ENCODE data around the gene DLGAP1.

DLGAP1 gene

DNA sequence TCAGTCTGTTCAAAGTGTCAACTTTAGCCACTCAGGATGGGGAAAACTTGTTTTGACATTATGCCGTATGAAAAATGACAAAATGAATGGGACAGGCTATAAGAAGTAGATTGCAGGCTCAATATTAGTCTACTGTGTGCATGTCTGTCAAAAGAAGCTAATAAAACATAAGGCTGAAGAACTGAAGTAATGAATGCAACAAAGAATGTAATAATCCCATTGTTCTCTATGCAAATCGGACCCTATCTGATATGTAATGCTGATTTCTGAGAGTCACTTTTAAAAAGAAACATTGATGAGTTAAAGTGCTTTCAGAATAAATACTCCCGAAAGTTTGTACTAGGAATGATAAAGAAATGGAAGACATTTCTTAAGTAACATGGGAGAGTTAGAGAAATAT, 172.2 kb downstream of the DLGAP1 start:
- no peaks in the 10 kb centered on the region for H3K4me1 ChIP-seq (ENCODE audit: control insufficient read depth, insufficient read depth, low read length)

DNA sequence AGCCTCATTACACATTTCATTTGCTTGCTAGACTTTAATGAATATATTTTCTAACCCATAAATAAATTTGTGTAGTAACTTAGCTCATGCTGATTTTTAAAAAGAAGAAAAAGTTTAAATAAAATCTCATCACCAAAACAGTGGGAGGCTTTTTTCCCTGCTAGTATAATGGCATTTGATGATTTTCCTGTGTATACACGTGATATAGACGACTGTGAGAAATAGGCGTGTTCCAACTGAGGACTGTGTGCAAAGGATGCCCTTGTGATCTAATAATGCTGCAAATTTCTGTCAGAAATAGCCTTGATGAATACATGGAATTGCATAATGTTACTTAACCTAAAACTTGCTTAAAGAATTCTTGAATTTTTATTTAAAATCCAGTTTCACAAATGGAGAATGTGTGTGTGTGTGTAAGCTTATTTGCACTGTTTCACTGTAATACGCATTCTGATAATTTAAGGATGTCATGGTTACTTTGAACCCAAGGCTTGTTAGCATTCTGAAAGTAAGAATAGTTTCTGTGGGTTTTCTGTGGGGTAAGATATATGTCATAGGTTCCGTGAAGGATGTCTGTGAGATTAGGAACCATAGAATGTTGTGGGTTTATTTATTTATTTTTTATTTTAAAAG, 178.0 kb downstream of the DLGAP1 start:
- Histone ChIP-seq H3K4me3 (ENCODE audit: low read length) (no peak overlapping the region), H3K9ac (ENCODE audit: low read length) (no peak overlapping the region), H3K27me3 (ENCODE audit: control insufficient read depth, insufficient read depth, low read length) (no peaks in the 10 kb centered on the region), H3K9me3 (ENCODE audit: control insufficient read depth, low read length) (no peaks in the 10 kb centered on the region), H3K36me3 (ENCODE audit: control insufficient read depth, insufficient read depth, low read length) (no peaks in the 10 kb centered on the region), H3K4me1 (ENCODE audit: control insufficient read depth, insufficient read depth, low read length) (no peaks in the 10 kb centered on the region)

More for the DNA sequence above, 172.2 kb downstream of the DLGAP1 start:
- H3K9me3 ChIP-seq (ENCODE audit: control insufficient read depth, low read length), result no peaks in the 10 kb centered on the region
- H3K27me3 ChIP-seq (ENCODE audit: control insufficient read depth, insufficient read depth, low read length), result no peaks in the 10 kb centered on the region
- H3K4me3 ChIP-seq (ENCODE audit: low read length), result no peak overlapping the region
- no peak overlapping the region for H3K9ac ChIP-seq (ENCODE audit: low read length)
- no peaks in the 10 kb centered on the region for H3K36me3 ChIP-seq (ENCODE audit: control insufficient read depth, insufficient read depth, low read length)

DNA sequence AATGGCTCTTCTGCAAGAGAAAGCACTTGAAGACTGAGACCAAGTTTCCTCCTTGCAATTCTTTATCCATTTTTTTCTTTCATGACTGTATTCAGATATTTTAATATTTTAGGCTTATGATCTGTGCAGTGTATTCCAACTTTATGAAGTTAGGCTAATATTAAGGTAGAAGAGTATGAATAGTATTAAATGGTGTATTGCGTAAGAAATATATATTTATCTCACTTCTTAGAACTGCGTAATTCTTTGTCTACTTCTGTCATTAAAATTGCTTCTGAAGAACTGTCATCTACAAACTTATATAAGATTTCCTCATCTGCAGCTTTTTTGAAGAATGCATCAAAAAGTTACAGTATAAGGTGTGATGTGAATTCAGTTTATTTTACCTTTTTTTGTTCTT, 183.2 kb downstream of the DLGAP1 start:
- Histone ChIP-seq H3K9me3 (ENCODE audit: control insufficient read depth, low read length) (no peaks in the 10 kb centered on the region), H3K9ac (ENCODE audit: low read length) (no peak overlapping the region), H3K36me3 (ENCODE audit: control insufficient read depth, insufficient read depth, low read length) (no peaks in the 10 kb centered on the region), H3K4me1 (ENCODE audit: control insufficient read depth, insufficient read depth, low read length) (no peaks in the 10 kb centered on the region), H3K27me3 (ENCODE audit: control insufficient read depth, insufficient read depth, low read length) (no peaks in the 10 kb centered on the region), H3K4me3 (ENCODE audit: low read length) (no peak overlapping the region)

DNA sequence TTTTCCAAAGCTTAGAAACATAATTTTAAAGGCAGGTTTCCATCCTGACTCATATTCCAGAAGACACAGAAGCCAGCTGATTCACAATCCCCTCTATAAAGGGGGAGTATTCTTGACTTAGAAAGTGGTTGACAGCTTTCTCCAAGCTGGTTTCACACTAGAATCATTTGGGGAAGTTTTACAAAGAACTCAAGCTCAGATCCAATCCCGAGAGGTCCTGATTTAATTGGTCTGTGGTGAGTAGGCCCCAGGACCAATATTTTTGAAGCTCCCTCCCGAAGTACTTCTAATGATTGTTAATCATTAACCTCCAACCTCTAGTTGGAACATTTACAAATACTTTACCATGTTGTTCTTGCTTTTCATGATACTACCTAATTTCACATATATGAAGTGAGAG, 184.1 kb downstream of the DLGAP1 start:
- Histone ChIP-seq H3K4me1 (ENCODE audit: control insufficient read depth, insufficient read depth, low read length) (no peaks in the 10 kb centered on the region), H3K9ac (ENCODE audit: low read length) (no peak overlapping the region), H3K27me3 (ENCODE audit: control insufficient read depth, insufficient read depth, low read length) (no peaks in the 10 kb centered on the region), H3K9me3 (ENCODE audit: control insufficient read depth, low read length) (no peaks in the 10 kb centered on the region), H3K36me3 (ENCODE audit: control insufficient read depth, insufficient read depth, low read length) (no peaks in the 10 kb centered on the region), H3K4me3 (ENCODE audit: low read length) (no peak overlapping the region)

DNA sequence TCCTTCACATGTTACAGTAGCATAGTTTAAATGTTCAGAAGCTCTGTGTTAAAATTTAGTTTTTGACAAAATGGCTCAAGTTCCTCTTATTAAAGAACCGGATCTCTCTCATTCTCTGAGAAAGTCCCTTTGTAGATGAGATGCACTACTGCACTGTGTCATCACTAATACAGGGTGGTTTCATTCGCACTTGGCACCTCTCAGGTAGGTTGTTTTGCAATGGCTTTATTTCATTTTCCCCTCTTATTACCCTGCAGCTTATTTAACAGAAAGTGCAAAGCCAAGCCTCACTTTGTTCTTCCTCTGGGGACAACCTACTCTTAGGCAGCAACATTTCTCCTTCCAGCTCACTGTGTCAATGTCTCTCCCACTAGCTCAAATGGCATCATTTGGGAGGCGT, 185.1 kb downstream of the DLGAP1 start:
- H3K9me3 ChIP-seq (ENCODE audit: control insufficient read depth, low read length), result no peaks in the 10 kb centered on the region
- H3K36me3 ChIP-seq (ENCODE audit: control insufficient read depth, insufficient read depth, low read length), result no peaks in the 10 kb centered on the region
- H3K27me3 ChIP-seq (ENCODE audit: control insufficient read depth, insufficient read depth, low read length), result no peaks in the 10 kb centered on the region
- H3K4me1 ChIP-seq (ENCODE audit: control insufficient read depth, insufficient read depth, low read length), result no peaks in the 10 kb centered on the region
- H3K4me3 ChIP-seq (ENCODE audit: low read length), result no peak overlapping the region
- H3K9ac ChIP-seq (ENCODE audit: low read length), result no peak overlapping the region

DNA sequence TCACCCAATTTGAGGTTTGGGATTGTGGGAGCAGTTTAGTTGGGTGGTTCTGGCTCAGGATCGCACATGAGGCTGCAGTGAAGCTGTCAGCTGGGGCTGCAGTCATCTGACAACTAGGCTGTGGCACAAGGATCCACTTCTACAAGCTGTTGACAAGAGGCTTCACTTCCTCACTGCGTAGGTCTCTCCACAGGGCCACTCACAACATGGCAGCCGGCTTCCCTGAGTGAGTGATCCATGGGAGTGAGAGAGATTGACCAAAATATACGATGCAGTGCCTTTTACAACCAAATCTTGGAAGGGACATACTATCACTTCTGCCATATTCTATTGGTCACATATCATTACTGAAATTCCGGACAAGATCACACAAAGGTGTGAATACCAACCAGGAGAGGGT, 187.5 kb downstream of the DLGAP1 start:
- Histone ChIP-seq H3K9ac (ENCODE audit: low read length) (no peak overlapping the region), H3K9me3 (ENCODE audit: control insufficient read depth, low read length) (no peaks in the 10 kb centered on the region), H3K36me3 (ENCODE audit: control insufficient read depth, insufficient read depth, low read length) (no peaks in the 10 kb centered on the region), H3K4me3 (ENCODE audit: low read length) (no peak overlapping the region), H3K4me1 (ENCODE audit: control insufficient read depth, insufficient read depth, low read length) (no peaks in the 10 kb centered on the region), H3K27me3 (ENCODE audit: control insufficient read depth, insufficient read depth, low read length) (no peaks in the 10 kb centered on the region)

DNA sequence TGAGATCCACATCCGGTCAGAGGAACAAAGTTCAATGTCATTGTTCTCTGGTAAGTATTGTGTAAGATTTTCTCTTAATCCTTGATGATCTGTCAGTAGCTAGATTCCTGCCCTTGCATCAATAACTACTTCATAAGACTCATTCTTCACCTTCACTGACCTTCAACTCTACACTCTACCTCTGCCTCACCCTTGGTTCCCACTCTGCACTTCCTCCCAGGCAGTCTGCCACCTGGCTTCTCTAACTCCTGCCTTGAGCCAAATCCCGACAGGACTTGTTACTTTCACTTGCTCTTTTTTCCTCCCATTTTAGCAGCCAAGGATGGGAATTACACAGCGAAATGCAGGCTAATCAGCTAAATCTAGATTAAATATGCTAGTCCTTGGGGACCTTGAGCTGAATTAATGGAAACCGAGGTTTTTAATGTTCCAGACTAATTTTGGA, 190.7 kb downstream of the DLGAP1 start:
- Histone ChIP-seq H3K4me3 (ENCODE audit: low read length) (no peak overlapping the region), H3K9ac (ENCODE audit: low read length) (no peak overlapping the region), H3K9me3 (ENCODE audit: control insufficient read depth, low read length) (no peaks in the 10 kb centered on the region), H3K36me3 (ENCODE audit: control insufficient read depth, insufficient read depth, low read length) (no peaks in the 10 kb centered on the region), H3K4me1 (ENCODE audit: control insufficient read depth, insufficient read depth, low read length) (no peaks in the 10 kb centered on the region), H3K27me3 (ENCODE audit: control insufficient read depth, insufficient read depth, low read length) (no peaks in the 10 kb centered on the region)

DNA sequence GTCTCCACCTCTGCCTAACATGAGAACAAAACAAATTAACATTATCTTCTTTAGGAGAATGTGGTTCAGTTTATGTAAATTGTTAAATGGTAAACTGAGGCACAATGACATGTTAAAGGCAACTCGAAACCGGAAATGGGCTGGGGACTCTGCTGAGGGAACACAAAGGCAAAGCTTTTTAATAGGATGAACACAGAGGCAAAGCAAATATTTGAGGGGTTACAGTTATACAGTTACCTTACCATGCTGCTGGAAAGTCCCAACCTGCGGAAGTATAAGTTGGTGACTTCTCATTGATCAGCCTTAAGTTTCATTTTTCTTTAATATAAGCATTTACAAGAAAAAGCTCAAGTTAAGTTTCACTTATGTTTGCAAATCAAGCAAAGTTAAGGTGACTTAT, 195.0 kb downstream of the DLGAP1 start:
- no peak overlapping the region for H3K9ac ChIP-seq (ENCODE audit: low read length)
- no peaks in the 10 kb centered on the region for H3K9me3 ChIP-seq (ENCODE audit: control insufficient read depth, low read length)
- no peaks in the 10 kb centered on the region for H3K36me3 ChIP-seq (ENCODE audit: control insufficient read depth, insufficient read depth, low read length)
- H3K4me3 ChIP-seq (ENCODE audit: low read length), result no peak overlapping the region
- H3K4me1 ChIP-seq (ENCODE audit: control insufficient read depth, insufficient read depth, low read length), result no peaks in the 10 kb centered on the region
- H3K27me3 ChIP-seq (ENCODE audit: control insufficient read depth, insufficient read depth, low read length), result no peaks in the 10 kb centered on the region

DNA sequence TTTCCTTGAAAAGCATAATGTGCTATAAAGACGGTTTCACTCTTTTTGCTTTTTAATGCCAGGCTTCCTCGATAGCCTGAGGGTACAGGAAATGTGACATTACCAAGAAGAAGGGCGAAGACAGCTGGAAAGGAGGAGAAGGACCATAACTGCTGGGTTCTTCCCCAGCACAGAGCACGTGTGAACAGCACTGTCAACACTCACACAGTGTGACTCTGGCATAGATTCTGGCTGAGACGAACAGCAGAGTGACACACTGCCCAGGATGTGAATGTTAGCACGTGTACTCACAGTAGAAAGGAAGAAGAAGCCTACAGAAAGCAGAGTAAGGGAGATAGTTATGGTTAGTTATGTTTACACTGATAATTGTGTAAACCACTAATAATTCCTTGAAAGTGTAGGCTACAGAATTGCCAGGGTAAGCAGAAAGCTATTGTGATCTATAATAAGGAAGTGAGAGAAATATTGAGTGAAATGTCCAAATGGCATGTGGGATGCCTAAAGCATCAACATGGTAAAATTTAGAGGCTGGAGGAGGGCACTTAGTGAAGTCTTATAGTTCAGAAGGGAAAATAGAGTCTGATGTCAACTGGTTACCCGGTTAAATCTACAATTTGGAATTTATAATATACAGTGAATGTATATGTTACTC, 198.2 kb downstream of the DLGAP1 start:
- no peaks in the 10 kb centered on the region for H3K9me3 ChIP-seq (ENCODE audit: control insufficient read depth, low read length)
- H3K4me1 ChIP-seq (ENCODE audit: control insufficient read depth, insufficient read depth, low read length), result no peaks in the 10 kb centered on the region
- no peak overlapping the region for H3K4me3 ChIP-seq (ENCODE audit: low read length)
- no peaks in the 10 kb centered on the region for H3K27me3 ChIP-seq (ENCODE audit: control insufficient read depth, insufficient read depth, low read length)
- H3K36me3 ChIP-seq (ENCODE audit: control insufficient read depth, insufficient read depth, low read length), result no peaks in the 10 kb centered on the region
- no peak overlapping the region for H3K9ac ChIP-seq (ENCODE audit: low read length)

DNA sequence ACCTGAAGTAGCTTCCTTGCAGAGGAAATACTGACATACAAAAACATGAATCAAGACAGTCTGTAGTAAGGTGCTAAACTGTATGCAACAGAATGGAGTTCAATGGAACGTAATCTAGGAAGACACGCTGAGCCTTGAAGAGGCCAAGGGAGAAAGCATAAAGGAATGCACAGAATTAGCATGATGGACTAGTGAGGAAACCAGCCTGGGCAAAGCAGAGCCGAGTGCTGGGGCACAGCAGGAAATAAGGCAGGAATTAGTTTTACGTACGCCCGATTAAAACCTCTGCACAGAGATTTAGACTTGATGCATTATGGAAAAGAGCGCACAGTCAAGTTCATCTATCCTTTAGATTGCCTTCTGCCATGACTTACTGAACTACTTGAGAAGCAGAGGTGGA, 200.3 kb downstream of the DLGAP1 start:
- Histone ChIP-seq H3K36me3 (ENCODE audit: control insufficient read depth, insufficient read depth, low read length) (no peaks in the 10 kb centered on the region), H3K9ac (ENCODE audit: low read length) (no peak overlapping the region), H3K9me3 (ENCODE audit: control insufficient read depth, low read length) (no peaks in the 10 kb centered on the region), H3K4me3 (ENCODE audit: low read length) (no peak overlapping the region), H3K27me3 (ENCODE audit: control insufficient read depth, insufficient read depth, low read length) (no peaks in the 10 kb centered on the region), H3K4me1 (ENCODE audit: control insufficient read depth, insufficient read depth, low read length) (no peaks in the 10 kb centered on the region)

DNA sequence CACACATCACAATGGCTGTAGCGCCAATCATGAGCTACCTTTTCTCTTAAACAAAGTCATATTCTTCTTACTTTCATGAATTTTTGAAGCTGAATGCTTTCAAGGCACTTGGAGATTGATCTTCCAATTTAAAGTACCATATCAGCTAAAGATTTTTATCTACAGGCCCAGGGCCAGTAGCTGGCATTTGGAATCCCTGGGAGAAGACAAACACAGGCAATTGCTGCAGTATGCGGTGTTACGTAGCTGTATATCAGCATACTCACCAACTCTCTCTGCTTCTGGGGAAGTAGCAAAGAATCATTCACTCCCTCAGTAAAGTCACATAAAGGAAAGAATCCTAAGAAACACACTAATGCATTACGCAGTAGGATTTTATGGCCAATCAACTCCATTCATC, 202.3 kb downstream of the DLGAP1 start:
- H3K4me1 ChIP-seq (ENCODE audit: control insufficient read depth, insufficient read depth, low read length), result no peaks in the 10 kb centered on the region
- no peaks in the 10 kb centered on the region for H3K27me3 ChIP-seq (ENCODE audit: control insufficient read depth, insufficient read depth, low read length)
- H3K4me3 ChIP-seq (ENCODE audit: low read length), result no peak overlapping the region
- no peaks in the 10 kb centered on the region for H3K36me3 ChIP-seq (ENCODE audit: control insufficient read depth, insufficient read depth, low read length)
- H3K9ac ChIP-seq (ENCODE audit: low read length), result no peak overlapping the region
- no peaks in the 10 kb centered on the region for H3K9me3 ChIP-seq (ENCODE audit: control insufficient read depth, low read length)

DNA sequence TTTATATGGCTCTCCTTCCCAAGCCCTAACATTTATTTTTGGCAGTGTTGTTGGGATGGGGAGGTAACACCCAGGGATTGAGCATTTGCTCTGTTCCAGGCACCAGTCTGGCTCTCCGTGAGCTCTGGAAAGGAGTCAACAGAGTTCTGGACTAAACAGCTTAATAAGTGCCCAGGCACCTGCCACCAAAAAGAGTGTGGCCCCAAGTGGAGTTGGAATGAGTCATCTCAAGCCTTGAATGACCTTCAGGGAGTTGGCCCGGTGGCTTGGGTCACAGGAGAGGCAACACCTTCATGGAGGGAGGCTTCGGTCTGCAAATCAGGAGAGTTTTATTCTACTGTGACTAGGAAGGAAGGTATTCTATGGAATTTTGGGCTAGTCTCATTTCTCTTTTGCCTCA, 203.2 kb downstream of the DLGAP1 start:
- Histone ChIP-seq H3K36me3 (ENCODE audit: control insufficient read depth, insufficient read depth, low read length) (no peaks in the 10 kb centered on the region), H3K4me1 (ENCODE audit: control insufficient read depth, insufficient read depth, low read length) (no peaks in the 10 kb centered on the region), H3K27me3 (ENCODE audit: control insufficient read depth, insufficient read depth, low read length) (no peaks in the 10 kb centered on the region), H3K4me3 (ENCODE audit: low read length) (no peak overlapping the region), H3K9ac (ENCODE audit: low read length) (no peak overlapping the region), H3K9me3 (ENCODE audit: control insufficient read depth, low read length) (no peaks in the 10 kb centered on the region)
